Hepatocyte (in vitro differentiated cells): ENCODE measurements around the gene OPCML. TPM values are rescaled to one million over a fixed set of nuclear protein-coding genes. Genes with fewer than 3 reads are reported as not detected.

Source experiments
- DNase-seq: peaks from one replicate; pipeline ENCODE4 v3.0.0-alpha.2; 2016; ENCODE audit warnings: low spot score
- H2AFZ ChIP-seq: fragments of 200-600 bp; sonication (generic); 2 replicates; pipeline ENCODE4 v1.6.0; 2016; ENCODE audit warnings: antibody characterized with exemption, mild to moderate bottlenecking
- H3K27ac ChIP-seq: fragments of 200-600 bp; sonication (generic); 2 replicates; pipeline ENCODE4 v1.5.1; 2016; ENCODE audit warnings: mild to moderate bottlenecking
- H3K27me3 ChIP-seq: fragments of 200-600 bp; sonication (generic); 2 replicates; pipeline ENCODE4 v1.6.1; 2016
- H3K36me3 ChIP-seq: fragments of 200-600 bp; sonication (generic); replicated peaks from 2 replicates; pipeline ENCODE4 v1.5.1; 2016; ENCODE audit warnings: low read depth; ENCODE audit not compliant: insufficient read depth
- H3K4me1 ChIP-seq: fragments of 200-600 bp; sonication (generic); 2 replicates; pipeline ENCODE4 v1.5.1; 2016; ENCODE audit warnings: mild to moderate bottlenecking, moderate library complexity; ENCODE audit not compliant: insufficient read depth
- H3K4me2 ChIP-seq: fragments of 200-600 bp; sonication (generic); 2 replicates; pipeline ENCODE4 v1.6.0; 2016
- H3K4me3 ChIP-seq: fragments of 200-600 bp; sonication (generic); 2 replicates; pipeline ENCODE4 v1.5.1; 2016; ENCODE audit warnings: mild to moderate bottlenecking
- H3K79me2 ChIP-seq: fragments of 200-600 bp; sonication (generic); 2 replicates; pipeline ENCODE4 v1.6.0; 2017; ENCODE audit warnings: mild to moderate bottlenecking
- H3K9me2 ChIP-seq: fragments of 200-600 bp; sonication (generic); replicated peaks from 2 replicates; pipeline ENCODE4 v1.6.0; 2017; ENCODE audit warnings: mild to moderate bottlenecking; ENCODE audit not compliant: insufficient read depth
- H3K9me3 ChIP-seq: fragments of 200-600 bp; sonication (generic); 2 replicates; pipeline ENCODE4 v1.5.1; 2016; ENCODE audit warnings: low read depth, mild to moderate bottlenecking
- H4K20me1 ChIP-seq: fragments of 200-600 bp; sonication (generic); 2 replicates; pipeline ENCODE4 v1.6.0; 2016; ENCODE audit warnings: mild to moderate bottlenecking; ENCODE audit not compliant: insufficient read depth, poor library complexity, severe bottlenecking
- EZH2 ChIP-seq: fragments of 200-600 bp; sonication (generic); IDR thresholded peaks from 2 replicates; pipeline ENCODE4 v1.6.1; 2016; ENCODE audit warnings: antibody characterized with exemption, mild to moderate bottlenecking, borderline replicate concordance
- EZH2phosphoT487 ChIP-seq: fragments of 200-600 bp; sonication (generic); IDR thresholded peaks from one replicate; pipeline ENCODE4 v1.6.1; 2018; ENCODE audit warnings: antibody characterized with exemption, mild to moderate bottlenecking, low read depth, moderate library complexity; ENCODE audit not compliant: unreplicated experiment, severe bottlenecking
- WGBS: methylation state at CpG from one replicate; pipeline ENCODE4 v1.1.6; 2016; ENCODE audit warnings: low lambda C conversion rate; ENCODE audit errors: missing lambda C conversion rate; 5-methylcytosine and 5-hydroxymethylcytosine counted together
- polyA plus RNA-seq: library from polyadenylated mRNA; unstranded; fragments of >200 nt; fragmentation: Nextera tagmentation; extraction: Ambion mirVana; gene quantifications from 2 replicates; pipeline ENCODE4 v1.2.1, GENCODE V29; 2016
- total RNA-seq: library from RNA; depleted of rRNA; stranded (reverse); fragments of >200 nt; gene quantifications from 2 replicates; pipeline ENCODE4 v1.2.3, GENCODE V29; 2014
- TF ChIP-seq, protein P1 (sequence below): fragments of 200-600 bp; sonication (generic); IDR thresholded peaks from 2 replicates; pipeline ENCODE4 v1.5.1; 2016; ENCODE audit warnings: antibody characterized with exemption, mild to moderate bottlenecking; ENCODE audit not compliant: poor library complexity

OPCML gene
- total and polyA plus RNA-seq, 2 experiments from 2014 or later: 0.37 to 0.98 TPM

- TF ChIP-seq EZH2 (no peak), EZH2phosphoT487 (no peak)
- TF ChIP-seq, protein P1, sequence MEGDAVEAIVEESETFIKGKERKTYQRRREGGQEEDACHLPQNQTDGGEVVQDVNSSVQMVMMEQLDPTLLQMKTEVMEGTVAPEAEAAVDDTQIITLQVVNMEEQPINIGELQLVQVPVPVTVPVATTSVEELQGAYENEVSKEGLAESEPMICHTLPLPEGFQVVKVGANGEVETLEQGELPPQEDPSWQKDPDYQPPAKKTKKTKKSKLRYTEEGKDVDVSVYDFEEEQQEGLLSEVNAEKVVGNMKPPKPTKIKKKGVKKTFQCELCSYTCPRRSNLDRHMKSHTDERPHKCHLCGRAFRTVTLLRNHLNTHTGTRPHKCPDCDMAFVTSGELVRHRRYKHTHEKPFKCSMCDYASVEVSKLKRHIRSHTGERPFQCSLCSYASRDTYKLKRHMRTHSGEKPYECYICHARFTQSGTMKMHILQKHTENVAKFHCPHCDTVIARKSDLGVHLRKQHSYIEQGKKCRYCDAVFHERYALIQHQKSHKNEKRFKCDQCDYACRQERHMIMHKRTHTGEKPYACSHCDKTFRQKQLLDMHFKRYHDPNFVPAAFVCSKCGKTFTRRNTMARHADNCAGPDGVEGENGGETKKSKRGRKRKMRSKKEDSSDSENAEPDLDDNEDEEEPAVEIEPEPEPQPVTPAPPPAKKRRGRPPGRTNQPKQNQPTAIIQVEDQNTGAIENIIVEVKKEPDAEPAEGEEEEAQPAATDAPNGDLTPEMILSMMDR: no peak
- Histone ChIP-seq H2AFZ (no peak overlapping the region), H3K4me2 (no peak overlapping the region), H3K79me2 (no peaks in the 10 kb centered on the region), H3K27ac (no peak overlapping the region), H3K27me3 (no peaks in the 10 kb centered on the region), H4K20me1 (no peaks in the 10 kb centered on the region), H3K4me3 (no peak overlapping the region), H3K9me2 (no peaks in the 10 kb centered on the region), H3K9me3 (no peaks in the 10 kb centered on the region), H3K4me1 (peaks cover 9% of the 10 kb centered on the region), H3K36me3 (no peaks in the 10 kb centered on the region)
- 61% methylated on average over 18 of the region's 18 CpGs for WGBS
- DNase-seq: no peak
Observed at GRCh38 chr11:132910011-132910760, 622.1 kb downstream of the OPCML start.

- Histone ChIP-seq H2AFZ (no peak overlapping the region), H3K4me3 (no peak overlapping the region), H3K9me3 (no peaks in the 10 kb centered on the region), H4K20me1 (no peaks in the 10 kb centered on the region), H3K79me2 (no peaks in the 10 kb centered on the region), H3K27ac (no peak overlapping the region), H3K36me3 (no peaks in the 10 kb centered on the region), H3K27me3 (no peaks in the 10 kb centered on the region), H3K9me2 (no peaks in the 10 kb centered on the region), H3K4me2 (no peak overlapping the region), H3K4me1 (peaks cover 9% of the 10 kb centered on the region)
- DNase-seq: no peak
- no peak for TF ChIP-seq EZH2
- TF ChIP-seq, protein P1: no peak
- no peak for TF ChIP-seq EZH2phosphoT487
- 93% methylated on average over 8 of the region's 8 CpGs for WGBS
Observed at GRCh38 chr11:132909021-132909606, 623.2 kb downstream of the OPCML start.

DNA sequence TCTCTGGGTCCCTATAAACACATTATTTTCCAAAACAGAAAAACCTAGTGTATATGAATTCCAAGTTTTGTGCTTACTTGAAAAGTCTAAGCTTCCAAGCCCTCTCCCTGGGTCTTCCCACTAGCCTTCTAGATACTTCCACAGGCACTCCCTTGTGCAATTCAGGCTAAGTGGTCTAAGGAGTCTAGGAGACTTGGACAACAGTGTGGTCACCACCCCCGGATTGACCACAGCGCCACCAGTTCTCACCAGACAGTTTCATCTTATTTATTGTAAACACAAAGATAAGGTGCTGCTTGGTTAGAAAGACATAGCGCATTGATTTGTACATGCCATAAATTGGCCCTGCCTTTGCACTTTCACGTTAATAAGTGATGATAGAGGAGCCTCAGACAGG, 623.9 kb downstream of the OPCML start:
- H2AFZ ChIP-seq: no peak overlapping the region
- H3K4me2 ChIP-seq: no peak overlapping the region
- H3K27me3 ChIP-seq: no peaks in the 10 kb centered on the region
- DNase-seq: no peak
- H3K36me3 ChIP-seq: no peaks in the 10 kb centered on the region
- H3K4me1 ChIP-seq: peaks cover 9% of the 10 kb centered on the region
- WGBS: 81% methylated on average over 4 of the region's 4 CpGs
- no peaks in the 10 kb centered on the region for H3K79me2 ChIP-seq
- no peak overlapping the region for H3K27ac ChIP-seq
- TF ChIP-seq EZH2phosphoT487 (no peak), EZH2 (no peak)
- no peaks in the 10 kb centered on the region for H3K9me2 ChIP-seq
- H3K9me3 ChIP-seq: no peaks in the 10 kb centered on the region
- no peak overlapping the region for H3K4me3 ChIP-seq
- H4K20me1 ChIP-seq: no peaks in the 10 kb centered on the region

- no peak overlapping the region for H3K4me3 ChIP-seq
- WGBS: 96% methylated on average over 8 of the region's 8 CpGs
- no peaks in the 10 kb centered on the region for H4K20me1 ChIP-seq
- H3K79me2 ChIP-seq: no peaks in the 10 kb centered on the region
- no peaks in the 10 kb centered on the region for H3K36me3 ChIP-seq
- H3K9me2 ChIP-seq: no peaks in the 10 kb centered on the region
- DNase-seq: no peak
- no peak overlapping the region for H2AFZ ChIP-seq
- TF ChIP-seq EZH2phosphoT487 (no peak), EZH2 (no peak)
- TF ChIP-seq, protein P1: no peak
- peaks cover 9% of the 10 kb centered on the region for H3K4me1 ChIP-seq
- no peaks in the 10 kb centered on the region for H3K9me3 ChIP-seq
- H3K27ac ChIP-seq: no peak overlapping the region
- no peaks in the 10 kb centered on the region for H3K27me3 ChIP-seq
- H3K4me2 ChIP-seq: no peak overlapping the region
Observed at GRCh38 chr11:132907651-132908413, 624.5 kb downstream of the OPCML start.
